ENCODE measurements around the gene DIDO1. TPM values are rescaled to one million over a fixed set of nuclear protein-coding genes. Genes with fewer than 3 reads are reported as not detected.

DIDO1 gene
- total and polyA plus RNA-seq, 2 of the 13 experiments (the other 11 are each of a cell fraction or from before 2014, with no cell fraction given), result 75.0 to 75.1 TPM

- TF ChIP-seq GMEB1 (CRISPR knock-in tag; IDR thresholded peaks at IDR 0.05; ENCODE audit: borderline replicate concordance) (0 out of 2 replicates have a peak, but pooled peaks have one; percentile 6), TEAD3 (CRISPR knock-in tag; optimal IDR thresholded peaks at IDR 0.05; ENCODE audit: borderline replicate concordance) (peak; percentile 96), ZSCAN25 (CRISPR knock-in tag; IDR thresholded peaks at IDR 0.05) (peak; percentile 25; the same call in 1 of the 2 replicates), SIN3A (IDR thresholded peaks at IDR 0.05; ENCODE audit: borderline replicate concordance, low read depth, low read length) (no peak; the same call in 1 of the 2 replicates), POLR2A (IDR thresholded peaks at IDR 0.05; ENCODE audit: insufficient read depth in 1 of 2, low read depth in 2 of 2, low read length in 2 of 2) (peak; percentile 16 to 81; a peak in 2 of 4 replicates), ASH2L (IDR thresholded peaks at IDR 0.05; ENCODE audit: insufficient read length, low read depth, low read length) (peak; percentile 31), SOX13 (IDR thresholded peaks at IDR 0.05) (no peak), SOX13 (CRISPR knock-in tag; conservative IDR thresholded peaks at IDR 0.05 in 1 of 2, IDR thresholded peaks at IDR 0.05 in 1 of 2) (peak in 1 of 2 experiments; percentile 80; a peak in 3 of 4 replicates), SP1 (IDR thresholded peaks at IDR 0.05) (no peak), SP1 (CRISPR knock-in tag; IDR thresholded peaks at IDR 0.05) (peak; percentile 90), SOX5 (CRISPR knock-in tag; IDR thresholded peaks at IDR 0.05; ENCODE audit: borderline replicate concordance) (peak; percentile 71), ZNF225 (CRISPR knock-in tag; IDR thresholded peaks at IDR 0.05) (0 out of 2 replicates have a peak, but pooled peaks have one; percentile 29), ZNF83 (CRISPR knock-in tag; IDR thresholded peaks at IDR 0.05; ENCODE audit: borderline replicate concordance) (0 out of 2 replicates have a peak, but pooled peaks have one; percentile 41), MAZ (IDR thresholded peaks at IDR 0.05; ENCODE audit: borderline replicate concordance, low read depth, low read length) (no peak), MAZ (CRISPR knock-in tag; IDR thresholded peaks at IDR 0.05; ENCODE audit: low read depth) (no peak)
- TF ChIP-seq, protein P1, sequence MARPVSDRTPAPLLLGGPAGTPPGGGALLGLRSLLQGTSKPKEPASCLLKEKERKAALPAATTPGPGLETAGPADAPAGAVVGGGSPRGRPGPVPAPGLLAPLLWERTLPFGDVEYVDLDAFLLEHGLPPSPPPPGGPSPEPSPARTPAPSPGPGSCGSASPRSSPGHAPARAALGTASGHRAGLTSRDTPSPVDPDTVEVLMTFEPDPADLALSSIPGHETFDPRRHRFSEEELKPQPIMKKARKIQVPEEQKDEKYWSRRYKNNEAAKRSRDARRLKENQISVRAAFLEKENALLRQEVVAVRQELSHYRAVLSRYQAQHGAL (CRISPR knock-in tag; IDR thresholded peaks at IDR 0.05; ENCODE audit: not compliant biosample characterization), result no peak
- TF ChIP-seq, protein P2, sequence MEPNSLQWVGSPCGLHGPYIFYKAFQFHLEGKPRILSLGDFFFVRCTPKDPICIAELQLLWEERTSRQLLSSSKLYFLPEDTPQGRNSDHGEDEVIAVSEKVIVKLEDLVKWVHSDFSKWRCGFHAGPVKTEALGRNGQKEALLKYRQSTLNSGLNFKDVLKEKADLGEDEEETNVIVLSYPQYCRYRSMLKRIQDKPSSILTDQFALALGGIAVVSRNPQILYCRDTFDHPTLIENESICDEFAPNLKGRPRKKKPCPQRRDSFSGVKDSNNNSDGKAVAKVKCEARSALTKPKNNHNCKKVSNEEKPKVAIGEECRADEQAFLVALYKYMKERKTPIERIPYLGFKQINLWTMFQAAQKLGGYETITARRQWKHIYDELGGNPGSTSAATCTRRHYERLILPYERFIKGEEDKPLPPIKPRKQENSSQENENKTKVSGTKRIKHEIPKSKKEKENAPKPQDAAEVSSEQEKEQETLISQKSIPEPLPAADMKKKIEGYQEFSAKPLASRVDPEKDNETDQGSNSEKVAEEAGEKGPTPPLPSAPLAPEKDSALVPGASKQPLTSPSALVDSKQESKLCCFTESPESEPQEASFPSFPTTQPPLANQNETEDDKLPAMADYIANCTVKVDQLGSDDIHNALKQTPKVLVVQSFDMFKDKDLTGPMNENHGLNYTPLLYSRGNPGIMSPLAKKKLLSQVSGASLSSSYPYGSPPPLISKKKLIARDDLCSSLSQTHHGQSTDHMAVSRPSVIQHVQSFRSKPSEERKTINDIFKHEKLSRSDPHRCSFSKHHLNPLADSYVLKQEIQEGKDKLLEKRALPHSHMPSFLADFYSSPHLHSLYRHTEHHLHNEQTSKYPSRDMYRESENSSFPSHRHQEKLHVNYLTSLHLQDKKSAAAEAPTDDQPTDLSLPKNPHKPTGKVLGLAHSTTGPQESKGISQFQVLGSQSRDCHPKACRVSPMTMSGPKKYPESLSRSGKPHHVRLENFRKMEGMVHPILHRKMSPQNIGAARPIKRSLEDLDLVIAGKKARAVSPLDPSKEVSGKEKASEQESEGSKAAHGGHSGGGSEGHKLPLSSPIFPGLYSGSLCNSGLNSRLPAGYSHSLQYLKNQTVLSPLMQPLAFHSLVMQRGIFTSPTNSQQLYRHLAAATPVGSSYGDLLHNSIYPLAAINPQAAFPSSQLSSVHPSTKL (CRISPR knock-in tag; IDR thresholded peaks at IDR 0.05), result no peak
- TF ChIP-seq, protein P3, sequence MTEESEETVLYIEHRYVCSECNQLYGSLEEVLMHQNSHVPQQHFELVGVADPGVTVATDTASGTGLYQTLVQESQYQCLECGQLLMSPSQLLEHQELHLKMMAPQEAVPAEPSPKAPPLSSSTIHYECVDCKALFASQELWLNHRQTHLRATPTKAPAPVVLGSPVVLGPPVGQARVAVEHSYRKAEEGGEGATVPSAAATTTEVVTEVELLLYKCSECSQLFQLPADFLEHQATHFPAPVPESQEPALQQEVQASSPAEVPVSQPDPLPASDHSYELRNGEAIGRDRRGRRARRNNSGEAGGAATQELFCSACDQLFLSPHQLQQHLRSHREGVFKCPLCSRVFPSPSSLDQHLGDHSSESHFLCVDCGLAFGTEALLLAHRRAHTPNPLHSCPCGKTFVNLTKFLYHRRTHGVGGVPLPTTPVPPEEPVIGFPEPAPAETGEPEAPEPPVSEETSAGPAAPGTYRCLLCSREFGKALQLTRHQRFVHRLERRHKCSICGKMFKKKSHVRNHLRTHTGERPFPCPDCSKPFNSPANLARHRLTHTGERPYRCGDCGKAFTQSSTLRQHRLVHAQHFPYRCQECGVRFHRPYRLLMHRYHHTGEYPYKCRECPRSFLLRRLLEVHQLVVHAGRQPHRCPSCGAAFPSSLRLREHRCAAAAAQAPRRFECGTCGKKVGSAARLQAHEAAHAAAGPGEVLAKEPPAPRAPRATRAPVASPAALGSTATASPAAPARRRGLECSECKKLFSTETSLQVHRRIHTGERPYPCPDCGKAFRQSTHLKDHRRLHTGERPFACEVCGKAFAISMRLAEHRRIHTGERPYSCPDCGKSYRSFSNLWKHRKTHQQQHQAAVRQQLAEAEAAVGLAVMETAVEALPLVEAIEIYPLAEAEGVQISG (CRISPR knock-in tag; IDR thresholded peaks at IDR 0.05), result peak; percentile 32; the same call in 1 of the 2 replicates
- TF ChIP-seq, protein P4, sequence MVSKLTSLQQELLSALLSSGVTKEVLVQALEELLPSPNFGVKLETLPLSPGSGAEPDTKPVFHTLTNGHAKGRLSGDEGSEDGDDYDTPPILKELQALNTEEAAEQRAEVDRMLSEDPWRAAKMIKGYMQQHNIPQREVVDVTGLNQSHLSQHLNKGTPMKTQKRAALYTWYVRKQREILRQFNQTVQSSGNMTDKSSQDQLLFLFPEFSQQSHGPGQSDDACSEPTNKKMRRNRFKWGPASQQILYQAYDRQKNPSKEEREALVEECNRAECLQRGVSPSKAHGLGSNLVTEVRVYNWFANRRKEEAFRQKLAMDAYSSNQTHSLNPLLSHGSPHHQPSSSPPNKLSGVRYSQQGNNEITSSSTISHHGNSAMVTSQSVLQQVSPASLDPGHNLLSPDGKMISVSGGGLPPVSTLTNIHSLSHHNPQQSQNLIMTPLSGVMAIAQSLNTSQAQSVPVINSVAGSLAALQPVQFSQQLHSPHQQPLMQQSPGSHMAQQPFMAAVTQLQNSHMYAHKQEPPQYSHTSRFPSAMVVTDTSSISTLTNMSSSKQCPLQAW (CRISPR knock-in tag; IDR thresholded peaks at IDR 0.05), result 0 out of 2 replicates have a peak, but pooled peaks have one; percentile 25
Measured at GRCh38 chr20:62914970-62915457, 11.3 kb downstream of the DIDO1 start (continued).

Data from HepG2 (cell line).